Measurements from ENCODE around the gene CYP4B1. TPM values are rescaled to one million over a fixed set of nuclear protein-coding genes. Genes with fewer than 3 reads are reported as not detected.

CYP4B1 gene
- total RNA-seq, 1 experiment from 2014 or later, result 0.24 TPM

GRCh38 chr1:46819335-46819734 lies 20.5 kb downstream of the CYP4B1 start:
- CTCF ChIA-PET, result no interaction called here
- peaks cover 11% of the 10 kb centered on the region for H3K4me1 Mint-ChIP-seq
- H3K27ac Mint-ChIP-seq, result no peak overlapping the region
- no peaks in the 10 kb centered on the region for H3K36me3 Mint-ChIP-seq
- no peak for DNase-seq (ENCODE audit: low spot score)
- peaks cover 4% of the 10 kb centered on the region; the same call in 1 of the 2 replicates for H3K9me3 Mint-ChIP-seq
- no peak for ATAC-seq
- POLR2A ChIA-PET, result no interaction called here
- no peak overlapping the region for H3K4me3 Mint-ChIP-seq
- H3K27me3 Mint-ChIP-seq (ENCODE audit: low read depth), result no peaks in the 10 kb centered on the region; the same call in 1 of the 2 replicates
- TF ChIP-seq TP53 (CRISPR knock-in tag; IDR thresholded peaks at IDR 0.05) (no peak), ZNF512 (CRISPR knock-in tag; IDR thresholded peaks at IDR 0.05; ENCODE audit: borderline replicate concordance) (no peak), NR2C2 (CRISPR knock-in tag; IDR thresholded peaks at IDR 0.05) (no peak), ESRRA (CRISPR knock-in tag; IDR thresholded peaks at IDR 0.05; ENCODE audit: borderline replicate concordance) (no peak), ZNF396 (CRISPR knock-in tag; IDR thresholded peaks at IDR 0.05; ENCODE audit: borderline replicate concordance) (no peak), OVOL2 (CRISPR knock-in tag; IDR thresholded peaks at IDR 0.05; ENCODE audit: borderline replicate concordance) (no peak), ERG (CRISPR knock-in tag; IDR thresholded peaks at IDR 0.05) (no peak), GRHL2 (CRISPR knock-in tag; IDR thresholded peaks at IDR 0.05; ENCODE audit: insufficient replicate concordance, severe bottlenecking) (no peak), CDX4 (CRISPR knock-in tag; IDR thresholded peaks at IDR 0.05; ENCODE audit: borderline replicate concordance) (no peak)
- TF ChIP-seq, protein P1, sequence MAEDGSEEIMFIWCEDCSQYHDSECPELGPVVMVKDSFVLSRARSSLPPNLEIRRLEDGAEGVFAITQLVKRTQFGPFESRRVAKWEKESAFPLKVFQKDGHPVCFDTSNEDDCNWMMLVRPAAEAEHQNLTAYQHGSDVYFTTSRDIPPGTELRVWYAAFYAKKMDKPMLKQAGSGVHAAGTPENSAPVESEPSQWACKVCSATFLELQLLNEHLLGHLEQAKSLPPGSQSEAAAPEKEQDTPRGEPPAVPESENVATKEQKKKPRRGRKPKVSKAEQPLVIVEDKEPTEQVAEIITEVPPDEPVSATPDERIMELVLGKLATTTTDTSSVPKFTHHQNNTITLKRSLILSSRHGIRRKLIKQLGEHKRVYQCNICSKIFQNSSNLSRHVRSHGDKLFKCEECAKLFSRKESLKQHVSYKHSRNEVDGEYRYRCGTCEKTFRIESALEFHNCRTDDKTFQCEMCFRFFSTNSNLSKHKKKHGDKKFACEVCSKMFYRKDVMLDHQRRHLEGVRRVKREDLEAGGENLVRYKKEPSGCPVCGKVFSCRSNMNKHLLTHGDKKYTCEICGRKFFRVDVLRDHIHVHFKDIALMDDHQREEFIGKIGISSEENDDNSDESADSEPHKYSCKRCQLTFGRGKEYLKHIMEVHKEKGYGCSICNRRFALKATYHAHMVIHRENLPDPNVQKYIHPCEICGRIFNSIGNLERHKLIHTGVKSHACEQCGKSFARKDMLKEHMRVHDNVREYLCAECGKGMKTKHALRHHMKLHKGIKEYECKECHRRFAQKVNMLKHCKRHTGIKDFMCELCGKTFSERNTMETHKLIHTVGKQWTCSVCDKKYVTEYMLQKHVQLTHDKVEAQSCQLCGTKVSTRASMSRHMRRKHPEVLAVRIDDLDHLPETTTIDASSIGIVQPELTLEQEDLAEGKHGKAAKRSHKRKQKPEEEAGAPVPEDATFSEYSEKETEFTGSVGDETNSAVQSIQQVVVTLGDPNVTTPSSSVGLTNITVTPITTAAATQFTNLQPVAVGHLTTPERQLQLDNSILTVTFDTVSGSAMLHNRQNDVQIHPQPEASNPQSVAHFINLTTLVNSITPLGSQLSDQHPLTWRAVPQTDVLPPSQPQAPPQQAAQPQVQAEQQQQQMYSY (CRISPR knock-in tag; IDR thresholded peaks at IDR 0.05), result no peak
- TF ChIP-seq, protein P2, sequence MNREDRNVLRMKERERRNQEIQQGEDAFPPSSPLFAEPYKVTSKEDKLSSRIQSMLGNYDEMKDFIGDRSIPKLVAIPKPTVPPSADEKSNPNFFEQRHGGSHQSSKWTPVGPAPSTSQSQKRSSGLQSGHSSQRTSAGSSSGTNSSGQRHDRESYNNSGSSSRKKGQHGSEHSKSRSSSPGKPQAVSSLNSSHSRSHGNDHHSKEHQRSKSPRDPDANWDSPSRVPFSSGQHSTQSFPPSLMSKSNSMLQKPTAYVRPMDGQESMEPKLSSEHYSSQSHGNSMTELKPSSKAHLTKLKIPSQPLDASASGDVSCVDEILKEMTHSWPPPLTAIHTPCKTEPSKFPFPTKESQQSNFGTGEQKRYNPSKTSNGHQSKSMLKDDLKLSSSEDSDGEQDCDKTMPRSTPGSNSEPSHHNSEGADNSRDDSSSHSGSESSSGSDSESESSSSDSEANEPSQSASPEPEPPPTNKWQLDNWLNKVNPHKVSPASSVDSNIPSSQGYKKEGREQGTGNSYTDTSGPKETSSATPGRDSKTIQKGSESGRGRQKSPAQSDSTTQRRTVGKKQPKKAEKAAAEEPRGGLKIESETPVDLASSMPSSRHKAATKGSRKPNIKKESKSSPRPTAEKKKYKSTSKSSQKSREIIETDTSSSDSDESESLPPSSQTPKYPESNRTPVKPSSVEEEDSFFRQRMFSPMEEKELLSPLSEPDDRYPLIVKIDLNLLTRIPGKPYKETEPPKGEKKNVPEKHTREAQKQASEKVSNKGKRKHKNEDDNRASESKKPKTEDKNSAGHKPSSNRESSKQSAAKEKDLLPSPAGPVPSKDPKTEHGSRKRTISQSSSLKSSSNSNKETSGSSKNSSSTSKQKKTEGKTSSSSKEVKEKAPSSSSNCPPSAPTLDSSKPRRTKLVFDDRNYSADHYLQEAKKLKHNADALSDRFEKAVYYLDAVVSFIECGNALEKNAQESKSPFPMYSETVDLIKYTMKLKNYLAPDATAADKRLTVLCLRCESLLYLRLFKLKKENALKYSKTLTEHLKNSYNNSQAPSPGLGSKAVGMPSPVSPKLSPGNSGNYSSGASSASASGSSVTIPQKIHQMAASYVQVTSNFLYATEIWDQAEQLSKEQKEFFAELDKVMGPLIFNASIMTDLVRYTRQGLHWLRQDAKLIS (CRISPR knock-in tag; IDR thresholded peaks at IDR 0.05; ENCODE audit: borderline replicate concordance), result no peak
- TF ChIP-seq, protein P3, sequence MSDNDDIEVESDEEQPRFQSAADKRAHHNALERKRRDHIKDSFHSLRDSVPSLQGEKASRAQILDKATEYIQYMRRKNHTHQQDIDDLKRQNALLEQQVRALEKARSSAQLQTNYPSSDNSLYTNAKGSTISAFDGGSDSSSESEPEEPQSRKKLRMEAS (CRISPR knock-in tag; IDR thresholded peaks at IDR 0.05), result no peak
- TF ChIP-seq, protein P4, sequence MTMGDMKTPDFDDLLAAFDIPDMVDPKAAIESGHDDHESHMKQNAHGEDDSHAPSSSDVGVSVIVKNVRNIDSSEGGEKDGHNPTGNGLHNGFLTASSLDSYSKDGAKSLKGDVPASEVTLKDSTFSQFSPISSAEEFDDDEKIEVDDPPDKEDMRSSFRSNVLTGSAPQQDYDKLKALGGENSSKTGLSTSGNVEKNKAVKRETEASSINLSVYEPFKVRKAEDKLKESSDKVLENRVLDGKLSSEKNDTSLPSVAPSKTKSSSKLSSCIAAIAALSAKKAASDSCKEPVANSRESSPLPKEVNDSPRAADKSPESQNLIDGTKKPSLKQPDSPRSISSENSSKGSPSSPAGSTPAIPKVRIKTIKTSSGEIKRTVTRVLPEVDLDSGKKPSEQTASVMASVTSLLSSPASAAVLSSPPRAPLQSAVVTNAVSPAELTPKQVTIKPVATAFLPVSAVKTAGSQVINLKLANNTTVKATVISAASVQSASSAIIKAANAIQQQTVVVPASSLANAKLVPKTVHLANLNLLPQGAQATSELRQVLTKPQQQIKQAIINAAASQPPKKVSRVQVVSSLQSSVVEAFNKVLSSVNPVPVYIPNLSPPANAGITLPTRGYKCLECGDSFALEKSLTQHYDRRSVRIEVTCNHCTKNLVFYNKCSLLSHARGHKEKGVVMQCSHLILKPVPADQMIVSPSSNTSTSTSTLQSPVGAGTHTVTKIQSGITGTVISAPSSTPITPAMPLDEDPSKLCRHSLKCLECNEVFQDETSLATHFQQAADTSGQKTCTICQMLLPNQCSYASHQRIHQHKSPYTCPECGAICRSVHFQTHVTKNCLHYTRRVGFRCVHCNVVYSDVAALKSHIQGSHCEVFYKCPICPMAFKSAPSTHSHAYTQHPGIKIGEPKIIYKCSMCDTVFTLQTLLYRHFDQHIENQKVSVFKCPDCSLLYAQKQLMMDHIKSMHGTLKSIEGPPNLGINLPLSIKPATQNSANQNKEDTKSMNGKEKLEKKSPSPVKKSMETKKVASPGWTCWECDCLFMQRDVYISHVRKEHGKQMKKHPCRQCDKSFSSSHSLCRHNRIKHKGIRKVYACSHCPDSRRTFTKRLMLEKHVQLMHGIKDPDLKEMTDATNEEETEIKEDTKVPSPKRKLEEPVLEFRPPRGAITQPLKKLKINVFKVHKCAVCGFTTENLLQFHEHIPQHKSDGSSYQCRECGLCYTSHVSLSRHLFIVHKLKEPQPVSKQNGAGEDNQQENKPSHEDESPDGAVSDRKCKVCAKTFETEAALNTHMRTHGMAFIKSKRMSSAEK (CRISPR knock-in tag; IDR thresholded peaks at IDR 0.05; ENCODE audit: borderline replicate concordance), result no peak
